ENCODE data around the gene FOXE3.

FOXE3 gene

GRCh38 chr1:47406966-47407365, 9.1 kb upstream of the FOXE3 start:
- no peak for DNase-seq

- no peak for DNase-seq
Measured at GRCh38 chr1:47407481-47407880, 8.6 kb upstream of the FOXE3 start.

- no peak for DNase-seq
Measured at GRCh38 chr1:47409311-47410067, 6.6 kb upstream of the FOXE3 start.

GRCh38 chr1:47410068-47410455, 6.0 kb upstream of the FOXE3 start:
- no peak for DNase-seq

- no peak for DNase-seq
Measured at GRCh38 chr1:47411436-47411835, 4.6 kb upstream of the FOXE3 start.

GRCh38 chr1:47412437-47412836, 3.6 kb upstream of the FOXE3 start:
- DNase-seq: no peak

GRCh38 chr1:47416319-47417169, 459 bp downstream of the FOXE3 start:
- no peak for DNase-seq

GRCh38 chr1:47417170-47418044, 1.3 kb downstream of the FOXE3 start:
- no peak for DNase-seq

GRCh38 chr1:47418122-47418521, 2.0 kb downstream of the FOXE3 start:
- DNase-seq: no peak

GRCh38 chr1:47418681-47419325, 2.7 kb downstream of the FOXE3 start:
- no peak for DNase-seq

GRCh38 chr1:47420547-47420946, 4.5 kb downstream of the FOXE3 start:
- DNase-seq: no peak

- DNase-seq: no peak
Measured at GRCh38 chr1:47423872-47424271, 7.8 kb downstream of the FOXE3 start.

- DNase-seq: no peak
Measured at GRCh38 chr1:47424336-47424982, 8.4 kb downstream of the FOXE3 start.

GRCh38 chr1:47431534-47431933, 15.4 kb downstream of the FOXE3 start:
- no peak for DNase-seq

- DNase-seq: no peak
Measured at GRCh38 chr1:47432071-47433036, 16.3 kb downstream of the FOXE3 start.

GRCh38 chr1:47433037-47433421, 16.9 kb downstream of the FOXE3 start:
- no peak for DNase-seq

- no peak for DNase-seq
Measured at GRCh38 chr1:47433477-47434050, 17.5 kb downstream of the FOXE3 start.

GRCh38 chr1:47434051-47434842, 18.2 kb downstream of the FOXE3 start:
- no peak for DNase-seq

- DNase-seq: no peak
Measured at GRCh38 chr1:47435506-47436303, 19.6 kb downstream of the FOXE3 start.

All from NCI-H2081 treated with DMSO at 0.1 percent for 48 hours (cell line).